GM19452 (cell line): ENCODE measurements around the gene ICE2.

Experiments used
- ATAC-seq: cut with Tn5 transposase; IDR thresholded peaks from one replicate; pipeline ENCODE4 v1.9.1; 2021; ENCODE audit not compliant: unreplicated experiment

Gene ICE2

GRCh38 chr15:60507596-60508424, 28.9 kb upstream of the ICE2 start:
- peak; percentile 89 for ATAC-seq

- ATAC-seq, result no peak
These were observed 17.9 kb upstream of the ICE2 start for GRCh38 chr15:60496853-60497252.

GRCh38 chr15:60494108-60494507, 15.2 kb upstream of the ICE2 start:
- no peak for ATAC-seq

- ATAC-seq, result no peak
These were observed 14.2 kb upstream of the ICE2 start for GRCh38 chr15:60493166-60493565.

GRCh38 chr15:60486742-60487141, 7.8 kb upstream of the ICE2 start:
- ATAC-seq, result no peak

GRCh38 chr15:60485365-60486055, 6.6 kb upstream of the ICE2 start:
- ATAC-seq, result no peak

GRCh38 chr15:60483042-60483441, 4.1 kb upstream of the ICE2 start:
- no peak for ATAC-seq

GRCh38 chr15:60480888-60481287, 1.9 kb upstream of the ICE2 start:
- ATAC-seq, result no peak

- ATAC-seq, result no peak
These were observed 1.2 kb upstream of the ICE2 start for GRCh38 chr15:60480149-60480548.

GRCh38 chr15:60479361-60480110, 594 bp upstream of the ICE2 start:
- no peak for ATAC-seq

GRCh38 chr15:60477916-60478565, 901 bp downstream of the ICE2 start:
- ATAC-seq, result no peak

- no peak for ATAC-seq
These were observed 1.8 kb downstream of the ICE2 start for GRCh38 chr15:60477164-60477563.

- no peak for ATAC-seq
These were observed 2.2 kb downstream of the ICE2 start for GRCh38 chr15:60476713-60477112.

- ATAC-seq, result no peak
These were observed 5.8 kb downstream of the ICE2 start for GRCh38 chr15:60473135-60473534.

GRCh38 chr15:60471314-60471713, 7.6 kb downstream of the ICE2 start:
- no peak for ATAC-seq

GRCh38 chr15:60469893-60470641, 8.9 kb downstream of the ICE2 start:
- no peak for ATAC-seq

GRCh38 chr15:60464836-60465630, 13.9 kb downstream of the ICE2 start:
- ATAC-seq, result no peak

- no peak for ATAC-seq
These were observed 16.9 kb downstream of the ICE2 start for GRCh38 chr15:60462027-60462426.

GRCh38 chr15:60460931-60461330, 18.0 kb downstream of the ICE2 start:
- no peak for ATAC-seq

- ATAC-seq, result no peak
These were observed 20.2 kb downstream of the ICE2 start for GRCh38 chr15:60458721-60459120.
